C4-2B (cell line): Measurements from ENCODE around the gene EML5.

ENCODE experiments used
- ZFX ChIP-seq: fragments of 450-650 bp; IDR thresholded peaks from 2 replicates; pipeline ENCODE4 v1.6.1; 2017
- TF ChIP-seq, protein P1 (sequence below): fragments of 450-650 bp; conservative IDR thresholded peaks from 2 replicates; pipeline ENCODE4 v1.5.1; 2017; ENCODE audit warnings: mild to moderate bottlenecking

- TF ChIP-seq, protein P1, sequence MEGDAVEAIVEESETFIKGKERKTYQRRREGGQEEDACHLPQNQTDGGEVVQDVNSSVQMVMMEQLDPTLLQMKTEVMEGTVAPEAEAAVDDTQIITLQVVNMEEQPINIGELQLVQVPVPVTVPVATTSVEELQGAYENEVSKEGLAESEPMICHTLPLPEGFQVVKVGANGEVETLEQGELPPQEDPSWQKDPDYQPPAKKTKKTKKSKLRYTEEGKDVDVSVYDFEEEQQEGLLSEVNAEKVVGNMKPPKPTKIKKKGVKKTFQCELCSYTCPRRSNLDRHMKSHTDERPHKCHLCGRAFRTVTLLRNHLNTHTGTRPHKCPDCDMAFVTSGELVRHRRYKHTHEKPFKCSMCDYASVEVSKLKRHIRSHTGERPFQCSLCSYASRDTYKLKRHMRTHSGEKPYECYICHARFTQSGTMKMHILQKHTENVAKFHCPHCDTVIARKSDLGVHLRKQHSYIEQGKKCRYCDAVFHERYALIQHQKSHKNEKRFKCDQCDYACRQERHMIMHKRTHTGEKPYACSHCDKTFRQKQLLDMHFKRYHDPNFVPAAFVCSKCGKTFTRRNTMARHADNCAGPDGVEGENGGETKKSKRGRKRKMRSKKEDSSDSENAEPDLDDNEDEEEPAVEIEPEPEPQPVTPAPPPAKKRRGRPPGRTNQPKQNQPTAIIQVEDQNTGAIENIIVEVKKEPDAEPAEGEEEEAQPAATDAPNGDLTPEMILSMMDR = no peak
- no peak for TF ChIP-seq ZFX
These were observed 175.3 kb downstream of the EML5 start for GRCh38 chr14:88617479-88617878.
